Measurements from ENCODE around the gene CA10.

CA10 gene

GRCh38 chr17:51805765-51806164 is 352.7 kb downstream of the CA10 start:
- TF ChIP-seq GABPA (IDR thresholded peaks at IDR 0.05; ENCODE audit: low read depth) (no peak), REST (IDR thresholded peaks at IDR 0.05; ENCODE audit: insufficient replicate concordance, low read depth) (no peak), CTCF (IDR thresholded peaks at IDR 0.05; ENCODE audit: insufficient read depth, low read length) (no peak), SPI1 (IDR thresholded peaks at IDR 0.05; ENCODE audit: borderline replicate concordance, low read depth) (no peak), POLR2AphosphoS5 (IDR thresholded peaks at IDR 0.05; ENCODE audit: low read depth) (no peak)

GRCh38 chr17:51805185-51805584 is 353.3 kb downstream of the CA10 start:
- no peak overlapping the region for H3K27ac ChIP-seq (replicated peaks)
- no peak overlapping the region for H3K4me3 ChIP-seq (replicated peaks; ENCODE audit: insufficient read depth, low read length)
- TF ChIP-seq POLR2AphosphoS5 (IDR thresholded peaks at IDR 0.05; ENCODE audit: low read depth) (no peak), SPI1 (IDR thresholded peaks at IDR 0.05; ENCODE audit: borderline replicate concordance, low read depth) (no peak), CTCF (IDR thresholded peaks at IDR 0.05; ENCODE audit: insufficient read depth, low read length) (no peak), REST (IDR thresholded peaks at IDR 0.05; ENCODE audit: insufficient replicate concordance, low read depth) (no peak), GABPA (IDR thresholded peaks at IDR 0.05; ENCODE audit: low read depth) (no peak)
- no peak for DNase-seq (ENCODE audit: low read depth in 1 of 2, low spot score in 1 of 2)
- peaks cover under 1% of the 10 kb centered on the region for H3K27me3 ChIP-seq (ENCODE audit: insufficient read depth, poor library complexity, severe bottlenecking)

More at GRCh38 chr17:51805765-51806164, 352.7 kb downstream of the CA10 start:
- no peaks in the 10 kb centered on the region for H3K27me3 ChIP-seq (ENCODE audit: insufficient read depth, poor library complexity, severe bottlenecking)
- H3K4me3 ChIP-seq (replicated peaks; ENCODE audit: insufficient read depth, low read length): no peak overlapping the region
- no peak for DNase-seq (ENCODE audit: low read depth in 1 of 2, low spot score in 1 of 2)
- no peak overlapping the region for H3K27ac ChIP-seq (replicated peaks)

GRCh38 chr17:51803161-51803560 is 355.4 kb downstream of the CA10 start:
- Histone ChIP-seq H3K27me3 (ENCODE audit: insufficient read depth, poor library complexity, severe bottlenecking) (peaks cover 3% of the 10 kb centered on the region), H3K27ac (replicated peaks) (no peak overlapping the region), H3K4me3 (replicated peaks; ENCODE audit: insufficient read depth, low read length) (no peak overlapping the region)
- TF ChIP-seq REST (IDR thresholded peaks at IDR 0.05; ENCODE audit: insufficient replicate concordance, low read depth) (no peak), GABPA (IDR thresholded peaks at IDR 0.05; ENCODE audit: low read depth) (no peak), POLR2AphosphoS5 (IDR thresholded peaks at IDR 0.05; ENCODE audit: low read depth) (no peak), SPI1 (IDR thresholded peaks at IDR 0.05; ENCODE audit: borderline replicate concordance, low read depth) (no peak), CTCF (IDR thresholded peaks at IDR 0.05; ENCODE audit: insufficient read depth, low read length) (no peak)
- DNase-seq (ENCODE audit: low read depth in 1 of 2, low spot score in 1 of 2): no peak

All from HL-60 (cell line).